ENCODE measurements around the gene SORBS2. TPM values are rescaled to one million over a fixed set of nuclear protein-coding genes. Genes with fewer than 3 reads are reported as not detected.

Gene SORBS2
- total RNA-seq, 1 experiment from 2014 or later, result not detected

Small RNAs within 50 kb of the gene (small RNA-seq; reads per million reads assigned to genes)
- not detected for gene RF00019
